ENCODE data around the gene SESN1.

DNA sequence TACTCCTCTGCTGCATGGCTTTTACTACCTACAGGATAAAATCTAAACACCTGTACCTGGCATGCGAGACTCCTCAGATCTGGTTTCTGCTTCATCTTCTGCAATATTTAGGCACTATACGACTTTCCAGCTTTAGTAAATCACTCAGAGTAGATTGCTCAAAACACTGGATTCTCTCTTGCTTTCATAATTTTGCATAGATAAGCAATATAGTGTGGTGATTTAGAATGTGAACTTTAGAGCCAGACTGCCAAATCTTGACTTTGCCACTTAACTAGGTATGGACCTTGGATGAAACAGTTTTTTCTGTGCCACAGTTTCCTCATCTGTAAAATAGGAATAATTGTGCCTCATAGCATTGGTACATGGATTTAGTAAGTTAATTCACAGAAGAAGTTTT lies 29.6 kb upstream of the SESN1 start:
- TF ChIP-seq, protein P1, sequence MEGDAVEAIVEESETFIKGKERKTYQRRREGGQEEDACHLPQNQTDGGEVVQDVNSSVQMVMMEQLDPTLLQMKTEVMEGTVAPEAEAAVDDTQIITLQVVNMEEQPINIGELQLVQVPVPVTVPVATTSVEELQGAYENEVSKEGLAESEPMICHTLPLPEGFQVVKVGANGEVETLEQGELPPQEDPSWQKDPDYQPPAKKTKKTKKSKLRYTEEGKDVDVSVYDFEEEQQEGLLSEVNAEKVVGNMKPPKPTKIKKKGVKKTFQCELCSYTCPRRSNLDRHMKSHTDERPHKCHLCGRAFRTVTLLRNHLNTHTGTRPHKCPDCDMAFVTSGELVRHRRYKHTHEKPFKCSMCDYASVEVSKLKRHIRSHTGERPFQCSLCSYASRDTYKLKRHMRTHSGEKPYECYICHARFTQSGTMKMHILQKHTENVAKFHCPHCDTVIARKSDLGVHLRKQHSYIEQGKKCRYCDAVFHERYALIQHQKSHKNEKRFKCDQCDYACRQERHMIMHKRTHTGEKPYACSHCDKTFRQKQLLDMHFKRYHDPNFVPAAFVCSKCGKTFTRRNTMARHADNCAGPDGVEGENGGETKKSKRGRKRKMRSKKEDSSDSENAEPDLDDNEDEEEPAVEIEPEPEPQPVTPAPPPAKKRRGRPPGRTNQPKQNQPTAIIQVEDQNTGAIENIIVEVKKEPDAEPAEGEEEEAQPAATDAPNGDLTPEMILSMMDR (IDR thresholded peaks at IDR 0.05): no peak
- TF ChIP-seq POLR2A (IDR thresholded peaks at IDR 0.05; ENCODE audit: low read depth) (no peak), EP300 (IDR thresholded peaks at IDR 0.05) (no peak), POLR2AphosphoS5 (IDR thresholded peaks at IDR 0.05) (no peak)

Measured in esophagus muscularis mucosa (tissue), 4 donors.